Fibroblast of pulmonary artery (primary cell): ENCODE results near the gene GABRB1.

Source experiments
- DNase-seq: peaks from one replicate; pipeline ENCODE4 v3.0.0-alpha.2; 2010; ENCODE audit warnings: low read depth
- H3K4me3 ChIP-seq: replicated peaks from 2 replicates; pipeline ENCODE4 v1.5.1; 2011; ENCODE audit warnings: low read depth, mild to moderate bottlenecking, control low read depth, low read length, moderate library complexity
- CTCF ChIP-seq: IDR thresholded peaks from 2 replicates; pipeline ENCODE4 v1.5.1; 2011; ENCODE audit warnings: mild to moderate bottlenecking, control low read depth, low read length, inconsistent platforms; ENCODE audit errors: missing control alignments

The GABRB1 gene

GRCh38 chr4:47355568-47355967 lies 324.2 kb downstream of the GABRB1 start:
- no peak overlapping the region for H3K4me3 ChIP-seq
- DNase-seq = no peak
- no peak for TF ChIP-seq CTCF

- H3K4me3 ChIP-seq = no peak overlapping the region
- TF ChIP-seq CTCF = no peak
- DNase-seq = no peak
Observed at GRCh38 chr4:47359891-47360290, 328.5 kb downstream of the GABRB1 start.

GRCh38 chr4:47367761-47368160 lies 336.4 kb downstream of the GABRB1 start:
- H3K4me3 ChIP-seq = no peak overlapping the region
- no peak for TF ChIP-seq CTCF
- no peak for DNase-seq

- no peak for TF ChIP-seq CTCF
- DNase-seq = no peak
- H3K4me3 ChIP-seq = no peak overlapping the region
Observed at GRCh38 chr4:47368211-47368610, 336.8 kb downstream of the GABRB1 start.

GRCh38 chr4:47372561-47372960 lies 341.2 kb downstream of the GABRB1 start:
- H3K4me3 ChIP-seq = no peak overlapping the region
- no peak for TF ChIP-seq CTCF
- no peak for DNase-seq

- no peak for TF ChIP-seq CTCF
- no peak overlapping the region for H3K4me3 ChIP-seq
- DNase-seq = no peak
Observed at GRCh38 chr4:47373174-47373573, 341.8 kb downstream of the GABRB1 start.

- DNase-seq = no peak
- no peak overlapping the region for H3K4me3 ChIP-seq
- TF ChIP-seq CTCF = no peak
Observed at GRCh38 chr4:47373709-47374108, 342.3 kb downstream of the GABRB1 start.
